Measurements from ENCODE around the gene USP34. TPM values are rescaled to one million over a fixed set of nuclear protein-coding genes. Genes with fewer than 3 reads are reported as not detected.
A peak's percentile ranks its signal among the peaks of the same experiment; 100 is the strongest.

USP34 gene
- polyA plus RNA-seq, 4 donors = 35.0 to 90.2 (median 44.3) TPM

- whole genome bisulfite sequencing, 3 donors = 52 to 60% (median 58%) methylated on average over 4 to 6 of the region's 6 CpGs
- FAIRE-seq = no peak
- peak; percentile 73 to 76 for DNase-seq
- Histone ChIP-seq H3K9me3 (ENCODE audit: control insufficient read depth in 2 of 2, insufficient read depth in 1 of 2, low read depth in 1 of 2, low read length in 1 of 2) (no peaks in the 10 kb centered on the region), H3K4me3 (ENCODE audit: low read depth in 1 of 3, low read length in 3 of 3) (no peak overlapping the region), H3K4me1 (ENCODE audit: control insufficient read depth in 3 of 3, insufficient read depth in 2 of 3, low read depth in 1 of 3, low read length in 2 of 3) (peaks cover 0 to 4% (median 0%) of the 10 kb centered on the region in 3 donors), H3K36me3 (ENCODE audit: control insufficient read depth in 3 of 3, insufficient read depth in 2 of 3, low read depth in 1 of 3, low read length in 3 of 3) (peaks cover 0 to 12% (median 0%) of the 10 kb centered on the region in 3 donors), H3K27ac (ENCODE audit: low read depth in 1 of 3, low read length in 2 of 3) (peak overlapping the region in 1 of 3 donors; percentile 50), H3K27me3 (ENCODE audit: control insufficient read depth in 3 of 3, insufficient read depth in 3 of 3, low read length in 3 of 3) (no peaks in the 10 kb centered on the region)
Observed at GRCh38 chr2:61426267-61426897, 44.5 kb downstream of the USP34 start.

GRCh38 chr2:61425605-61426155 lies 45.2 kb downstream of the USP34 start:
- WGBS, 3 donors = 84% methylated on average over 6 of the region's 6 CpGs
- Histone ChIP-seq H3K27ac (ENCODE audit: low read depth in 1 of 3, low read length in 2 of 3) (peak overlapping the region in 1 of 3 donors; percentile 50), H3K4me1 (ENCODE audit: control insufficient read depth in 3 of 3, insufficient read depth in 2 of 3, low read depth in 1 of 3, low read length in 2 of 3) (peaks cover 0 to 7% (median 0%) of the 10 kb centered on the region in 3 donors), H3K4me3 (ENCODE audit: low read depth in 1 of 3, low read length in 3 of 3) (no peak overlapping the region), H3K27me3 (ENCODE audit: control insufficient read depth in 3 of 3, insufficient read depth in 3 of 3, low read length in 3 of 3) (no peaks in the 10 kb centered on the region), H3K36me3 (ENCODE audit: control insufficient read depth in 3 of 3, insufficient read depth in 2 of 3, low read depth in 1 of 3, low read length in 3 of 3) (peaks cover 0 to 9% (median 0%) of the 10 kb centered on the region in 3 donors), H3K9me3 (ENCODE audit: control insufficient read depth in 2 of 2, insufficient read depth in 1 of 2, low read depth in 1 of 2, low read length in 1 of 2) (no peaks in the 10 kb centered on the region)
- DNase-seq (no peak), FAIRE-seq (no peak)

GRCh38 chr2:61423714-61424113 lies 47.2 kb downstream of the USP34 start:
- WGBS, 3 donors = 23 to 48% (median 31%) methylated on average over 3 of the region's 3 CpGs
- FAIRE-seq (no peak), DNase-seq (peak; percentile 21 to 61)
- no peak overlapping the region for H3K27ac ChIP-seq (ENCODE audit: low read depth in 1 of 3, low read length in 2 of 3)
- no peak overlapping the region for H3K4me3 ChIP-seq (ENCODE audit: low read depth in 1 of 3, low read length in 3 of 3)
- no peaks in the 10 kb centered on the region for H3K9me3 ChIP-seq (ENCODE audit: control insufficient read depth in 2 of 2, insufficient read depth in 1 of 2, low read depth in 1 of 2, low read length in 1 of 2)
- H3K4me1 ChIP-seq (ENCODE audit: control insufficient read depth in 3 of 3, insufficient read depth in 2 of 3, low read depth in 1 of 3, low read length in 2 of 3) = peaks cover 0 to 7% (median 0%) of the 10 kb centered on the region in 3 donors
- H3K27me3 ChIP-seq (ENCODE audit: control insufficient read depth in 3 of 3, insufficient read depth in 3 of 3, low read length in 3 of 3) = no peaks in the 10 kb centered on the region
- peaks cover 0 to 12% (median 0%) of the 10 kb centered on the region in 3 donors for H3K36me3 ChIP-seq (ENCODE audit: control insufficient read depth in 3 of 3, insufficient read depth in 2 of 3, low read depth in 1 of 3, low read length in 3 of 3)

- no peak overlapping the region for H3K27ac ChIP-seq (ENCODE audit: low read depth in 1 of 3, low read length in 2 of 3)
- FAIRE-seq = no peak
- H3K4me3 ChIP-seq (ENCODE audit: low read depth in 1 of 3, low read length in 3 of 3) = no peak overlapping the region
- peaks cover 0 to 7% (median 0%) of the 10 kb centered on the region in 3 donors for H3K4me1 ChIP-seq (ENCODE audit: control insufficient read depth in 3 of 3, insufficient read depth in 2 of 3, low read depth in 1 of 3, low read length in 2 of 3)
- H3K9me3 ChIP-seq (ENCODE audit: control insufficient read depth in 2 of 2, insufficient read depth in 1 of 2, low read depth in 1 of 2, low read length in 1 of 2) = no peaks in the 10 kb centered on the region
- no peaks in the 10 kb centered on the region for H3K27me3 ChIP-seq (ENCODE audit: control insufficient read depth in 3 of 3, insufficient read depth in 3 of 3, low read length in 3 of 3)
- 88 to 92% (median 88%) methylated on average over 9 of the region's 9 CpGs for WGBS, 3 donors
- DNase-seq = no peak
- peaks cover 0 to 22% (median 0%) of the 10 kb centered on the region in 3 donors for H3K36me3 ChIP-seq (ENCODE audit: control insufficient read depth in 3 of 3, insufficient read depth in 2 of 3, low read depth in 1 of 3, low read length in 3 of 3)
Observed at GRCh38 chr2:61421611-61422010, 49.3 kb downstream of the USP34 start.

- no peaks in the 10 kb centered on the region for H3K27me3 ChIP-seq (ENCODE audit: control insufficient read depth in 3 of 3, insufficient read depth in 3 of 3, low read length in 3 of 3)
- DNase-seq = no peak
- no peaks in the 10 kb centered on the region for H3K9me3 ChIP-seq (ENCODE audit: control insufficient read depth in 2 of 2, insufficient read depth in 1 of 2, low read depth in 1 of 2, low read length in 1 of 2)
- no peak overlapping the region for H3K27ac ChIP-seq (ENCODE audit: low read depth in 1 of 3, low read length in 2 of 3)
- WGBS, 3 donors = 71 to 90% (median 88%) methylated on average over 3 of the region's 3 CpGs
- peaks cover 0 to 20% (median 0%) of the 10 kb centered on the region in 3 donors for H3K36me3 ChIP-seq (ENCODE audit: control insufficient read depth in 3 of 3, insufficient read depth in 2 of 3, low read depth in 1 of 3, low read length in 3 of 3)
- H3K4me1 ChIP-seq (ENCODE audit: control insufficient read depth in 3 of 3, insufficient read depth in 2 of 3, low read depth in 1 of 3, low read length in 2 of 3) = peaks cover 0 to 7% (median 0%) of the 10 kb centered on the region in 3 donors
- no peak for FAIRE-seq
- no peak overlapping the region for H3K4me3 ChIP-seq (ENCODE audit: low read depth in 1 of 3, low read length in 3 of 3)
Observed at GRCh38 chr2:61420991-61421544, 49.8 kb downstream of the USP34 start.

GRCh38 chr2:61419570-61419969 lies 51.3 kb downstream of the USP34 start:
- peaks cover 0 to 18% (median 0%) of the 10 kb centered on the region in 3 donors for H3K36me3 ChIP-seq (ENCODE audit: control insufficient read depth in 3 of 3, insufficient read depth in 2 of 3, low read depth in 1 of 3, low read length in 3 of 3)
- no peak overlapping the region for H3K27ac ChIP-seq (ENCODE audit: low read depth in 1 of 3, low read length in 2 of 3)
- no peaks in the 10 kb centered on the region for H3K27me3 ChIP-seq (ENCODE audit: control insufficient read depth in 3 of 3, insufficient read depth in 3 of 3, low read length in 3 of 3)
- DNase-seq (peak in 1 of 2 donors; percentile 27), FAIRE-seq (no peak)
- H3K9me3 ChIP-seq (ENCODE audit: control insufficient read depth in 2 of 2, insufficient read depth in 1 of 2, low read depth in 1 of 2, low read length in 1 of 2) = no peaks in the 10 kb centered on the region
- H3K4me3 ChIP-seq (ENCODE audit: low read depth in 1 of 3, low read length in 3 of 3) = no peak overlapping the region
- peaks cover 0 to 7% (median 0%) of the 10 kb centered on the region in 3 donors for H3K4me1 ChIP-seq (ENCODE audit: control insufficient read depth in 3 of 3, insufficient read depth in 2 of 3, low read depth in 1 of 3, low read length in 2 of 3)

- DNase-seq = no peak
- no peak for FAIRE-seq
- no peak overlapping the region for H3K27ac ChIP-seq (ENCODE audit: low read depth in 1 of 3, low read length in 2 of 3)
- H3K9me3 ChIP-seq (ENCODE audit: control insufficient read depth in 2 of 2, insufficient read depth in 1 of 2, low read depth in 1 of 2, low read length in 1 of 2) = no peaks in the 10 kb centered on the region
- no peak overlapping the region for H3K4me3 ChIP-seq (ENCODE audit: low read depth in 1 of 3, low read length in 3 of 3)
- H3K36me3 ChIP-seq (ENCODE audit: control insufficient read depth in 3 of 3, insufficient read depth in 2 of 3, low read depth in 1 of 3, low read length in 3 of 3) = peaks cover 0 to 18% (median 0%) of the 10 kb centered on the region in 3 donors
- H3K4me1 ChIP-seq (ENCODE audit: control insufficient read depth in 3 of 3, insufficient read depth in 2 of 3, low read depth in 1 of 3, low read length in 2 of 3) = peaks cover 0 to 7% (median 0%) of the 10 kb centered on the region in 3 donors
- WGBS, 3 donors = 71 to 82% (median 79%) methylated on average over 5 of the region's 5 CpGs
- no peaks in the 10 kb centered on the region for H3K27me3 ChIP-seq (ENCODE audit: control insufficient read depth in 3 of 3, insufficient read depth in 3 of 3, low read length in 3 of 3)
Observed at GRCh38 chr2:61419129-61419528, 51.8 kb downstream of the USP34 start.

- 93 to 97% (median 95%) methylated on average over 9 of the region's 9 CpGs for WGBS, 3 donors
- Histone ChIP-seq H3K9me3 (ENCODE audit: control insufficient read depth in 2 of 2, insufficient read depth in 1 of 2, low read depth in 1 of 2, low read length in 1 of 2) (no peaks in the 10 kb centered on the region), H3K4me1 (ENCODE audit: control insufficient read depth in 3 of 3, insufficient read depth in 2 of 3, low read depth in 1 of 3, low read length in 2 of 3) (peaks cover 0 to 3% (median 0%) of the 10 kb centered on the region in 3 donors), H3K36me3 (ENCODE audit: control insufficient read depth in 3 of 3, insufficient read depth in 2 of 3, low read depth in 1 of 3, low read length in 3 of 3) (peaks cover 0 to 17% (median 0%) of the 10 kb centered on the region in 3 donors), H3K27ac (ENCODE audit: low read depth in 1 of 3, low read length in 2 of 3) (no peak overlapping the region), H3K4me3 (ENCODE audit: low read depth in 1 of 3, low read length in 3 of 3) (no peak overlapping the region), H3K27me3 (ENCODE audit: control insufficient read depth in 3 of 3, insufficient read depth in 3 of 3, low read length in 3 of 3) (no peaks in the 10 kb centered on the region)
- DNase-seq = no peak
- FAIRE-seq = no peak
Observed at GRCh38 chr2:61416871-61417645, 53.8 kb downstream of the USP34 start.

Data from small intestine (tissue), 7 donors.